Lung (tissue), 12 donors: ENCODE data around the gene TMEM72. TPM values are rescaled to one million over a fixed set of nuclear protein-coding genes. Genes with fewer than 3 reads are reported as not detected.

Source experiments
- ATAC-seq: fragments of 200-7000 bp; cut with Tn5 transposase; one replicate; pipeline ENCODE4 v1.9.1; 2020; ENCODE audit warnings: moderate number of reproducible peaks; ENCODE audit not compliant: insufficient read depth, low FRiP score
- DNase-seq, 3 donors: peaks; one replicate each; pipeline ENCODE4 v3.0.0-alpha.2; 2013 to 2017
- H3K27ac ChIP-seq, 2 donors: one replicate each; pipeline ENCODE4 v1.5.1; 2013; ENCODE audit warnings: mild to moderate bottlenecking in 2 of 2, moderate library complexity in 2 of 2, control low read depth in 1 of 2, inconsistent platforms in 1 of 2, low read depth in 1 of 2, low read length in 1 of 2
- H3K27me3 ChIP-seq, 3 donors: one replicate each; pipeline ENCODE4 v1.5.1; 2013; ENCODE audit warnings: low read length in 2 of 3; ENCODE audit not compliant: control insufficient read depth in 3 of 3, insufficient read depth in 3 of 3
- H3K36me3 ChIP-seq, 4 donors: one replicate each; pipeline ENCODE4 v1.5.1; 2013; ENCODE audit warnings: low read length in 4 of 4, mild to moderate bottlenecking in 1 of 4, moderate library complexity in 1 of 4; ENCODE audit not compliant: control insufficient read depth in 4 of 4, insufficient read depth in 4 of 4
- H3K4me1 ChIP-seq, 5 donors: one replicate each; pipeline ENCODE4 v1.5.1; 2013; ENCODE audit warnings: low read length in 5 of 5, mild to moderate bottlenecking in 2 of 5, moderate library complexity in 1 of 5; ENCODE audit not compliant: control insufficient read depth in 5 of 5, insufficient read depth in 5 of 5
- H3K4me3 ChIP-seq: one replicate; pipeline ENCODE4 v1.5.1; 2013; ENCODE audit warnings: mild to moderate bottlenecking, control low read depth, moderate library complexity
- H3K9ac ChIP-seq, 2 donors: one replicate each; pipeline ENCODE4 v1.5.1; 2013; ENCODE audit warnings: low read length in 2 of 2, control low read depth in 1 of 2; ENCODE audit not compliant: insufficient read depth in 1 of 2
- H3K9me3 ChIP-seq, 4 donors: one replicate each; pipeline ENCODE4 v1.5.1; 2013; ENCODE audit warnings: low read length in 3 of 4, mild to moderate bottlenecking in 1 of 4, moderate library complexity in 1 of 4; ENCODE audit not compliant: control insufficient read depth in 4 of 4, insufficient read depth in 3 of 4
- WGBS, 2 donors: extraction: QIAGEN DNeasy Blood & Tissue Kit; methylation state at CpG; one replicate each; pipeline ENCODE4 v1.1.7; 2013; 5-methylcytosine and 5-hydroxymethylcytosine counted together
- polyA plus RNA-seq, 2 donors: library from polyadenylated mRNA; stranded (reverse); fragments of 200-250 nt; gene quantifications; one replicate each; pipeline ENCODE4 v1.2.1, GENCODE V29; 2013
- total RNA-seq, 2 donors: library from RNA; depleted of rRNA in 1 of 2; stranded (reverse); fragments of >200 nt in 1 of 2; gene quantifications; one replicate each; pipeline ENCODE4 v1.2.1, GENCODE V29; 2014 to 2021
- TF ChIP-seq, protein P1 (sequence below): IDR thresholded peaks from 2 replicates; pipeline ENCODE4 v1.5.1; 2012; ENCODE audit warnings: mild to moderate bottlenecking; ENCODE audit errors: control extremely low read depth, extremely low read depth
- donor health status: control.
- donor health status: control.
- donor health status: Bipolar disorder and iron deficiency.
- donor health status: healthy.
- donor health status: DM: yes; HTN: yes; CAD: no.

TMEM72 gene
- total and polyA plus RNA-seq, 4 donors, result 0.02 to 0.11 (median 0.04) TPM; not detected in 1

DNA sequence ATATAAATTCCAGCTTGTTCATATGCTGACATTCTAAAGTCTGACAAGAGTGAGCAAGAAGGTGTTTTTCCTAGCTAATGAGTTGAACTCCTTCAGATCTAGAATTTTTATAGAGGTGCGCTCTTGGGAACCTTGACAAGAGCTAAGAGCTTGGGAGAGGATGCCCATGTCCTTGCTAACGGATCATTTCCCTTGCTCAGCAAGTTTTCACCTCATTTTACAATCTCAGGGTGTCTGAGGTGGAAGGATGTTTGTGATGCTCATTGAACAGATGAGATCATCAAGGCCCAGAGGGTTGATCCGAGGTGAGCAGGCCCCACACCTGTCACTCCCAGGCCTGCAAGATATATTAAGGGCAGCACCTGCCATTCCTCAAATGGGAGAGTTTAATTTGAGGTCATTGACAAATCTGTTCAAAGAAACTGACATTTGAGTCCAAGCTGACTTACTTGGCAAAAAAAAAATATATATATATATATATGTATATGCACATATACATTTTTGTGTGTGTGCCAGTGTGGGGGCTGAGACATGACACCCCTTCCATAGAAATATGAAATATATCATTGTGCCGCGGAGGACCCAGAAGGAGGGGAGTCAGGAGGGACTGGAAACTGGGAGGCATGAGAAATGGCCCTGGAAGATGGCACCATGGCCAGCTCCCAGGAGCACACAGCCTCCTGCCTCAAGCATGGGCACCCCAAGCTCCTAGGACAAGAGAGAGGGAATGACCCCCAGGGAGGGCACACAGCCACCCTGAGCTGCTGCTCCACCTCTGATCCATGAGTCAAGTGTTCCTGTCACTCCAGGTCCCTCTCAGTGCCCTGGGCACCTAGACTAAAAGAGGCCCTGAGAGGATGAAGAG lies 17.3 kb upstream of the TMEM72 start:
- DNase-seq (no peak), ATAC-seq (no peak)
- WGBS, 2 donors, result 88 to 94% methylated on average over 5 of the region's 5 CpGs
- no peak overlapping the region for H3K9ac ChIP-seq
- H3K4me3 ChIP-seq, result no peak overlapping the region
- H3K27me3 ChIP-seq, result no peaks in the 10 kb centered on the region
- H3K4me1 ChIP-seq, result no peaks in the 10 kb centered on the region
- H3K36me3 ChIP-seq, result no peaks in the 10 kb centered on the region
- TF ChIP-seq, protein P1, sequence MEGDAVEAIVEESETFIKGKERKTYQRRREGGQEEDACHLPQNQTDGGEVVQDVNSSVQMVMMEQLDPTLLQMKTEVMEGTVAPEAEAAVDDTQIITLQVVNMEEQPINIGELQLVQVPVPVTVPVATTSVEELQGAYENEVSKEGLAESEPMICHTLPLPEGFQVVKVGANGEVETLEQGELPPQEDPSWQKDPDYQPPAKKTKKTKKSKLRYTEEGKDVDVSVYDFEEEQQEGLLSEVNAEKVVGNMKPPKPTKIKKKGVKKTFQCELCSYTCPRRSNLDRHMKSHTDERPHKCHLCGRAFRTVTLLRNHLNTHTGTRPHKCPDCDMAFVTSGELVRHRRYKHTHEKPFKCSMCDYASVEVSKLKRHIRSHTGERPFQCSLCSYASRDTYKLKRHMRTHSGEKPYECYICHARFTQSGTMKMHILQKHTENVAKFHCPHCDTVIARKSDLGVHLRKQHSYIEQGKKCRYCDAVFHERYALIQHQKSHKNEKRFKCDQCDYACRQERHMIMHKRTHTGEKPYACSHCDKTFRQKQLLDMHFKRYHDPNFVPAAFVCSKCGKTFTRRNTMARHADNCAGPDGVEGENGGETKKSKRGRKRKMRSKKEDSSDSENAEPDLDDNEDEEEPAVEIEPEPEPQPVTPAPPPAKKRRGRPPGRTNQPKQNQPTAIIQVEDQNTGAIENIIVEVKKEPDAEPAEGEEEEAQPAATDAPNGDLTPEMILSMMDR, result no peak
- H3K27ac ChIP-seq, result no peak overlapping the region
- no peaks in the 10 kb centered on the region for H3K9me3 ChIP-seq

DNA sequence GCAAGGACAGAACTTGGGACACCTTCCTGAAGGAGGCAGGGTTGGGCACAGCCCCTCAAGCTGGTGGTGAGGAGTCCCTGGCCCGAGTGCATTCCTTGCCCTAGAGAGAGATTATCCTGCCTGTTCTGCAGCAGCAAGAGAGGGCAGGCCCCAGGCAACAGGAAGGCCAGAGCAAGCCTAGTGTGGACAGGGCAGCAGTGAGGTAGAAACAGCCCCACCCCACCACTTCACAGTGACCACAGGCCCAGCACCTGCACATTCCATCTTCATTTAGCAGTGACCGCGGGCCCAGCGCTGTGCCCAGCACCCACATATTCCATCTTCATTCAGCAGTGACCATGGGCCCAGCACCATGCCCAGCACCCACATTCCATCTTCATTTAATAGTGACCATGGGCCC lies 16.4 kb upstream of the TMEM72 start:
- Histone ChIP-seq H3K9me3 (no peaks in the 10 kb centered on the region), H3K9ac (no peak overlapping the region), H3K27me3 (no peaks in the 10 kb centered on the region), H3K27ac (no peak overlapping the region), H3K4me1 (peaks cover 0 to under 1% (median 0%) of the 10 kb centered on the region in 5 donors), H3K36me3 (no peaks in the 10 kb centered on the region), H3K4me3 (no peak overlapping the region)
- ATAC-seq, result no peak
- no peak for DNase-seq
- 86 to 93% methylated on average over 4 of the region's 4 CpGs for WGBS, 2 donors
- TF ChIP-seq, protein P1, result no peak

DNA sequence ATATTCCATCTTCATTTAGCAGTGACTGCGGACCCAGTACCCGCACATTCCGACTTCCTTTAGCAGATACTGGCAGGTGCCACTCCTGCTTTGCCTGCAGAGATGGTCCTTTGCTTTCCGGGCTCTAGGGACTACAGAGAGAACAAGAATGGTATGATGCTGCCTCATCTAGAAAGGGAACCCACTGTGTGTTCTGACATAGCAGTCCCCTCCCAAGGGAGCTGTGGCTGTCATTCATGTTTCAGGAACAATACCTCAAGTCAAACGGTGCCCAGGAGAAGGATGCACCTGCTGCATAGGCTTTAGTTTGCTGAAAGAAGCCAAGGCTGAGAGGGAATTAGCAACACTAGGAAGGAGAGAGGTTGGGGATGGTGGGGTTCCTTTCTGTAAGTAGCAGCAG lies 15.9 kb upstream of the TMEM72 start:
- Histone ChIP-seq H3K27me3 (no peaks in the 10 kb centered on the region), H3K27ac (no peak overlapping the region), H3K9me3 (no peaks in the 10 kb centered on the region), H3K4me1 (peaks cover 0 to 6% (median 0%) of the 10 kb centered on the region in 5 donors), H3K9ac (no peak overlapping the region), H3K4me3 (no peak overlapping the region), H3K36me3 (no peaks in the 10 kb centered on the region)
- ATAC-seq, result no peak
- TF ChIP-seq, protein P1, result no peak
- no peak for DNase-seq
- WGBS, 2 donors, result 83 to 85% methylated on average over 5 of the region's 5 CpGs
